ENCODE measurements around the gene IL17D.
"Not testable (repeated sequence)": the region's sequence is repeated elsewhere in the genome, so short reads cannot be mapped to it uniquely, and the experiment has no call there.

Gene IL17D

DNA sequence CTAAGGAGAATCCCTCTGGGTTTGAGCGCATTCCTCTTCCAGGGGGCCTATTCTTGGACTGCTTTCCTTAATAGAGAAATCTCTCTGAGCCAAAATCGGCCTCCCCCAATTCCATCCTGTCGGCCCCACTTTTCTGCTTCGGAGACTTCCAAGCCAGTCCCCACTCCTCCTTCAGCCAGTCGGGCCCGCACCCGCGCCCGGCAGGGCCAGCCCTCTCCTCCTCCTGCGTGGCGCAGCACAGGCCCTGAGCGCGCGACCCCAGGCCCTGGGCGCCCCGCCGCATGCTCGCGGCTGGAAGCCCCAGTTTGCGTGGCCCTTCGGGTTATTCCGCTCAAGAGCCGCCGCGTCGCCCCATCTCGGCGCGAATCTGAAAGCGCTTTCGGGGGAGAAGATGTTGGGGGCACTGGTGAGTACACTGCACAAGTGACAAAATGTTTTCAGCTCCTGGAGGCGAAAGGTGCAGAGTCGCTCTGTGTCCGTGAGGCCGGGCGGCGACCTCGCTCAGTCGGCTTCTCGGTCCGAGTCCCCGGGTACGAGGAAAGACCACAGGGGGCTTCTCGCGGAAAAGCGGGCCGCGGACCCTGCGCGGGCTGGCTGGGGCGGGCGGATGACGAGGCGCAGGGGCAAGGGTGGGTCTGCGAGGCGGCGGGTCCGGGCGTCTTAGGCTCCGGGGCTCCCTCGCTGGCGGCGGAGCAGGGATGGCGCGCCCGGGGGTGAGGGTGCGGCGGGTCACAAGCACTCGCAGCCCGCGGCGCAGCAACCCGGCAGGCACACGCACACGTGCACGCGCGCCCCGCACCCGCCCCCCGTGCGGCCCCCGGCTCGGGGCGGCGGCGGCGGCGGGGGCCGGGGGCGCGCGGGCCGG lies at the start of gene IL17D:
Gene IL17D, plus strand, starts transcription at position 785 of the 865 bp plus-strand sequence. CDS start 303 bp downstream, outside the sequence.
- DNase-seq: no peak

DNA sequence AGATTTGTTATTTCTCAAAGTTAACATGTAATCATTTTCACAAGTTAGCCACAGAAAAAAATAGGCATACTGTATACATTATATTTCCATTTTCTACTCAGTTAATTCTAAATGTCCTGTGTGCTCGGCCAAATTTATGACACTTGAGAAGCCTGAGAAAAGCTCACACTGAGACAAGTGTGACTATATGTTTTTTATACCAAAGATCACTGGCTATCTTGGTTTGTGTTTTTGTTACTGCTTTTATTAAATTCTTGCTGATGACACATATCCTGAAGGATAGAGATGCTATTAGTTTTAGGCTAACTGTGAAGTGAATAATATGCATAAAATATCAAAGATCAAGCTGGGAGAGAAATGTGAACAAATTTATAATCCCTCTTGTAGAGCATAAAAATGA lies 49.3 kb upstream of the IL17D start:
- DNase-seq: no peak

- no peak for DNase-seq
Measured at GRCh38 chr13:20658451-20659040, 45.0 kb upstream of the IL17D start.

GRCh38 chr13:20664351-20664750 lies 39.1 kb upstream of the IL17D start:
- no peak for DNase-seq

- DNase-seq: no peak
Measured at GRCh38 chr13:20666948-20667347, 36.6 kb upstream of the IL17D start.

DNA sequence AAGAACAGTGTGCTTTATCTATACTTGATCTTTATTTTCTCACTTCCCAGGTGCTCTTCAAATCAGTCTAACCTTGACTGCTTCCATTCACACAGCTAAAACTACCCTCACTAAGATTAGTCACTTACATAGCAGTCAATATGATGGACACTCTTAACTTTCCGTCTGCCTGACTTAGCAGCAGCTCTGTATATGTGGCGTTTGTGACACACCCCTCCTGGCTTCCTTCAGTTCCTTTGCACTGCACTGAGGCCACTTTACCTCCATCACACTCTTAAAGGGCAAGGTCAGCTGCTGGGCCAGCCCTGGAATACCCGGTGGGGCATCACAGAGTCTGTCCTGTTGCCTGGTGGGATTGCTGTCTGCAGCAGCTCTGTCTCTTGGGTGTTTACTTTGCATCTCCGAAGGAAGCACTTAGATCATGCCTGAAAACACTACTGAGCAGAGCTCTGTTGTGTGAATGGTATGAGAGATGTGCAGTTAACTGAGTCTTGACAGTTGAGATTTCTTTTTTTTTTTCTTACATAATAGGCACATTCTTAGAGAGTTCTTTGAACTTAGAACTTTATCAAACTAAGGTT lies 35.6 kb upstream of the IL17D start:
- no peak for DNase-seq

GRCh38 chr13:20669162-20669561 lies 34.3 kb upstream of the IL17D start:
- no peak for DNase-seq

DNA sequence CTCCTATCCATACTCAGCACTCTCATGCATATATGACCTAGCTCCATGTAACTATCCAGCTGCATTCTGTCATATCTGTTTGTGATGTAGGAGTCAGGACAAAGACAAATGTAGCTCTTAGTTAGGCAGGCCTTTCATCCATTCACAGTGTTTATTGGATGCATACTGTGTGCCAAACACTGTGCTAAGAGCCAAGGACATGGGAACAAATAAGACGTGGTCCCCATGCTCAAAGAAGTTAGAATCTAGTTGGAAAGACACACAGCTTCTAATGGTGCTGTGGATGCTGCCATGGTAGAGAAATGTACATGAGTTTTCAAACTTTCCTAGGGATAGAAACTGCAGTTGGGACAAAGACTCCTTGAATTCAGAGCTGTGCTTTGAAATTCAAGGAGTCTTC lies 31.7 kb upstream of the IL17D start:
- DNase-seq: no peak

- no peak for DNase-seq
Measured at GRCh38 chr13:20672772-20673171, 30.7 kb upstream of the IL17D start.

- no peak for DNase-seq
Measured at GRCh38 chr13:20673715-20674114, 29.8 kb upstream of the IL17D start.

DNA sequence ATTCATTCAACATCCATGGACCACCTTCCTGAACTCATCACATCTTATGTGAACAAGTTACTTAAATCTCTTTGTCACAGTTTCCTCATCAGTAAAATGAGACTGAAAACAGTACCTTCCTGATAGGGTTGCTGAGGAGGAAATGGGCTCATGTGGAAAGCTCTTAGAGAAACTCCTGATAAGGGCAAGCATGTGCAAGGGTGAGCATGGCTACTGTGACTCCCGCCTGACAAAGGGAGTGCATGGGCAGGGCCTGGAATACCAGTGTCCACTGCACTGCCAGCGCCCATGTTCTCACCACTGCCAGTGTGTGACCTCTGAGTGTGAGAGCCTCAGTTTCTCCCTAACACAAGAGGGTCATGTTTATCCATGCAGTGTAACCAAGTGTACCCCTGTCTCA lies 27.3 kb upstream of the IL17D start:
- no peak for DNase-seq

DNA sequence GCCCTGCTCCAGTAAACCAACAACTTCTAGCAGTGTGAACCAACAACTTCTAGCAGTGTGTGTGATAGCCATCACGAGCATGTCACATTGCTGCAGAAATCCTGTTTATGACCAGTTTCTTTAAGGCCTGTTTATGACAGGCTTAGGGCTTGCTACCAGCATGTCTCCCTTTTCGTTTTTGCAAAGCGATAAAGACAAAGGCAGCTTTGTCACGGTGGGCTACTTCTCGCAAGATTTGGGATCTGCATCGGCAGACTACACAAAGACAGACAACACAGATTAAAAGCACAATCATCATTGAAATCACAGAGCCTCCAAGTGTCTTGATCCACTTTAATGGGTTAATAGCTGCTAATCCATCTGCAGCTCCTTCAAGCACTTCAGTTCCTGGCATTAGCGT lies 24.9 kb upstream of the IL17D start:
- DNase-seq: not testable (repeated sequence)

GRCh38 chr13:20679879-20680278 lies 23.6 kb upstream of the IL17D start:
- DNase-seq: no peak

DNA sequence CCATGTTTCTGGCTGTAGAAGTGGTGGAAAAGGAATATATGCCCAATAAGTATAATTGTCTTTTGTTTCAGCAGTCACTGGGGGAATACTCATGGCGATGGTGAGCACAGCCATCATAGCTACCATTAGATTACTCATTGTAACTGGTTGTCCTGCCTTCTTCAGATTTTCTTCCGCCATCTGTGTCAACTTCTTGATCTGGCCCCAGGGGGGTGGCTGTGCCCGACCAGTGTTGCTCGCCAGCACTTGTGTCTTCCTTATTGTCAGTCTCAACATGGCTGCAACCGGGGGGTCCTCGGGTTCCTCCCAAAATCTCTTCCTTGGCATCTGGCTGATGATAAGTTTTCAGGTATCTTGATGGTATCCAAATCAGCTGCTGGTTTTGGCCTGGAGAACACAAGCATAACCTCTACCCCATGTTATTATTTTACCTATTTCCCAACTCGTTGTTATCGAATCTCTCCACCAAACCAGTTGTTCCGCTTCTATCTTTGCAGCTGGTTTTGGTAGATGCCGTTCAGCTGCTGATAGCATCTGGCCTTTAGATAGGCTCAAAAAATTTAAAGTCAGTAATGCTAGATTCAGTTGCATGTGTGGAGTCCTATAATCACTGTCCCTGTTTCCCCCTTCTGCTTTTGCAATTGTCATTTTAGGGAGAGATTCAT lies 23.0 kb upstream of the IL17D start:
- DNase-seq: no peak

GRCh38 chr13:20681481-20681880 lies 22.0 kb upstream of the IL17D start:
- DNase-seq: not testable (repeated sequence)

DNA sequence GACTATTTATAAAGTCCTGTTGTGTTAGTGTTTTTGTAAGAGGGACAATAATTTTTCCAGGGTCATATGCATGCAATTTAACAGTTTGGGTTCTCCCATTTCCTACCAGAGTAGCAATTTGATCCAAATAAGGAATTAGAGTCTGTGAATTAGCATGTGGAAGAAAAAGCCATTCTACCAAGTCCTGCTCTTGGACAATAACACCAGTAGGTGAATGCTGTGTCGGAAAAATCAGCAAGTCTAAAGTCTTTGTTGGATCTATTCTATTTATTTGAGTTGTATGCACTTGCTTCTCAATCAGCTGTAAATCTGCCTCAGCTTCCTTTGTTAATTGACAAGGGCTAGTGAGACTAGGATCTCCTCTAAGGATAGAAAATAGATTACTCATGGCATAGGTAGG lies 21.4 kb upstream of the IL17D start:
- no peak for DNase-seq

- no peak for DNase-seq
Measured at GRCh38 chr13:20684041-20684440, 19.5 kb upstream of the IL17D start.

- DNase-seq: no peak
Measured at GRCh38 chr13:20684546-20684945, 19.0 kb upstream of the IL17D start.

DNA sequence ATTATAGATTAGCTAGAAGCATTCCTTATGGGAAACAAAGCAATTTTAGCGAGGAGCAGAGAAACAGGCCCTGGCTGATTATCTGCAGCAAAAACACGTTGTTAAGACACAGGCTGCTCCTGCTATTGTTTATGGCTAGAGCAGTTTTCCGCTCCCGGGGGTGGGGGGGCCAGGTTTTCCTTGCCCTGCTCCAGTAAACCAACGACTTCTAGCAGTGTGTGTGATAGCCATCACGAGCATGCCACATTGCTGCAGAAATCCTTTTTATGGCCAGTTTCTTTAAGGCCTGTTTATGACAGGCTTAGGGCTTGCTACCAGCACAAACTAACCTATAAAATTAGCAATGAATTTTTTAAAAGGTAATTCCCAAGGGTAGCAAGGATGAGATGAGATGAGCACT lies 18.4 kb upstream of the IL17D start:
- no peak for DNase-seq

DNA sequence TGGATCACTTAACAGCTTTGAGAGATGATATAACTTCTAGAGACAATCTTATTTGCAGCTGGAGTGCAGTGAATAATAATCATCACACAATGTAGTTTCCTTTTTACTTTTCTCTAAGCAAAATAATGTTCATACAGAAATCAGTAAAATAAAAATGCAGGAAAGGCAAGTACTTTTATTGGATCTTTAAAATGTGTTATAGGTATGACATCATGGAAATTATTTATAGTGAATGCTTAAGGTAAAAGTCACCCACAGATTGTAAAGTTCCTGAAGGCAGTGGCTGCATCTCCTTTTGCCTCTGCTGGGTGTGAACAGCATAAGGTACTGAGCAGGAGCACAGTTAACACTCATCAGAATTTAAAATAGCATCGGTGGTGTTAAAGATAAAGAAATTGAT lies 17.3 kb upstream of the IL17D start:
- no peak for DNase-seq

DNA sequence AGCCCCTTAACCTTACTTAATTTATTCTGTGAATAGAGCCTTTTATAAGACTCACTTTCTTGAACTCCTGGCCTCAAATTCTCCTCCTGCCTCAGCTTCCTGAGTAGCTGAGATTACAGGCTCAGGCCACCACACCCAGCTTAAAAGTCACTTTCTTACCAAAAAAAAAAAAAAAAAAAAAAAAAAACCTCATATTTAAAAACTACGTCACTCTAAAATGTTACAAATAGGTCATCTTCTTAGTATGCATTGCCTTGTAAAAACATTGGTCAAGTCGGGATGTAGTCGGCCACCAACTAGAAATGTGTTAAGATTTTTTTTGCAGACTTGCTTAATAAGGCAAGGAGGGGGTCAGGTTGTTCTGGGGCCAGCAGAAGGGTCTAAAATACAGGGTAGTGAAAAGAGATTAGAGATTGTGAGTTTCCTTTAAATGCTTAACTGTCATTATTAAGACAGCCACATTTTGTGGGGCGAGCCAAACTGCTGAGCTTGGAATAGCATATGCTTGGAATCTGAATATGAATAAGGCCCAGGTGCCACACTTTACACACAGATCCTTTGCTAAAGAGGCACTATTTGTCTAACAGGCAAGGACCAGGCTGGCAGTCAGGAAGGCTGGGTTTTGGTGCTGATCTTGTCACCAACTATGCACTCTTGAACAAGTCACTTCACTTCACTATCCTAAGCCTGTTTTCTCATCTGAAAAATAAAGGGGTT lies 16.5 kb upstream of the IL17D start:
- no peak for DNase-seq

DNA sequence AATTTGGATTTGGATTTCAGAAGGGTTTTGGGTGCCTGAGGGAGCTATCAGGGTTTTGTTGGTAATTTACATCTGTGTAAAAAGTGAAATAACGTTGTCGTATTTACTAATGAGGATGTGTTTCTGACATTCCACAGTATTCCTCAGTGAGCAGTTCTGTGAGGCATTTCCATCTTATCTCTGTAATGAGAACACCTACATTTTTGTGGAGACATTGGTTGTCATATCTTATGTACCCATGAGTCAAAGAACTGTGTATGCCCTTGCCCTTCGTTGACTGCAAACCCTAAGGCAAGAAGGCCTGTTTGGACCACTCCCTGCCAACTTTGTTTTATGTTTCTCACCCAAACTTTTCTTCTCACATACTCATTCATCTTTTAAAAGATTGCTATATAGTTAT lies 14.2 kb upstream of the IL17D start:
- no peak for DNase-seq

DNA sequence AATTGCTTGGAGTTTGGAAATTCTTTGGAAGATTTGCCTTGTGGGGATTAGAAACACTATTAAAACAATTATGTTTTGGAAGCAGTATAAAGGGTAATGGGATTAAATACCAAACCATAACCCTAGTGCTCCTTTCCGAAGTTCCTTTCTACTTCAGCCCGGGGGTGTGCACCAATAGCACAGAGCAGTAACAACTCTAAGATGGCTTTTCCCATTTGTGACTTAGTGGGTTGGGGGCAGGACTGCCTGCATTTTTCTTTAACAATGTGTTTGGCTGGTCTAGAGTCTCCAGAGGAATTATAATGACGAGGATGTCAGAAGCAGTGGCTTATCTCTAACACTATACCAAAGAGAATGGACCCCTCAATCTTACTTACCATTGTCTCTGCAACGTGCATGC lies 11.9 kb upstream of the IL17D start:
- DNase-seq: no peak

All from NCI-H1417 treated with DMSO at 0.1 percent for 48 hours (cell line).